H1 (cell line): Measurements from ENCODE around the gene CLEC2B. TPM values are rescaled to one million over a fixed set of nuclear protein-coding genes. Genes with fewer than 3 reads are reported as not detected.
A peak's percentile ranks its signal among the peaks of the same experiment; 100 is the strongest.

ENCODE experiments used
- CTCF ChIA-PET: fragments of 300-600 bp; sonication (Branson Sonifier 250); formaldehyde crosslinking; loops from one replicate; lab custom pipeline; 2021; ENCODE audit not compliant: partially characterized antibody; lab: Charles Lee
- POLR2A ChIA-PET: fragments of 300-600 bp; sonication (Branson Sonifier 250); formaldehyde crosslinking; loops from one replicate; lab custom pipeline; 2021; ENCODE audit warnings: inconsistent platforms; ENCODE audit not compliant: partially characterized antibody; lab: Charles Lee
- DNase-seq, 2 experiments: peaks; one replicate each; pipeline versions ENCODE4 v3.0.0 to v3.0.0-alpha.2; 2010 to 2022; ENCODE audit warnings: low spot score in 2 of 2, low read depth in 1 of 2, mixed read lengths in 1 of 2
- FAIRE-seq: peaks from 2 replicates; lab custom pipeline; 2011; peaks lifted over from hg19 to GRCh38; lab: Jason Lieb, UNC
- H2AFZ ChIP-seq: 2 replicates; pipeline ENCODE4 v1.8.1; 2012; ENCODE audit warnings: low read length, inconsistent platforms
- H2AK5ac ChIP-seq: 2 replicates; pipeline ENCODE4 v1.6.1; 2013; ENCODE audit warnings: low read depth, low read length
- H2BK120ac ChIP-seq: replicated peaks from 2 replicates; pipeline ENCODE3; 2013; ENCODE audit warnings: low read depth, low read length, inconsistent platforms
- H2BK12ac ChIP-seq: 2 replicates; pipeline ENCODE4 v1.6.1; 2013; ENCODE audit warnings: low read depth, low read length
- H2BK15ac ChIP-seq: 2 replicates; pipeline ENCODE4 v1.6.1; 2013; ENCODE audit warnings: low read length
- H2BK20ac ChIP-seq: 2 replicates; pipeline ENCODE4 v1.6.1; 2013; ENCODE audit warnings: low read length
- H2BK5ac ChIP-seq: 2 replicates; pipeline ENCODE4 v1.6.1; 2013; ENCODE audit warnings: low read depth, low read length
- H3K14ac ChIP-seq: 2 replicates; pipeline ENCODE4 v1.6.1; 2013; ENCODE audit warnings: inconsistent platforms; ENCODE audit not compliant: insufficient read length
- H3K18ac ChIP-seq: 2 replicates; pipeline ENCODE4 v1.6.1; 2013; ENCODE audit warnings: low read length; ENCODE audit errors: extremely low read depth
- H3K23ac ChIP-seq: 2 replicates; pipeline ENCODE4 v1.6.1; 2013; ENCODE audit warnings: inconsistent platforms; ENCODE audit not compliant: insufficient read length
- H3K23me2 ChIP-seq: 2 replicates; pipeline ENCODE4 v1.6.1; 2013; ENCODE audit warnings: low read depth, low read length
- H3K27ac ChIP-seq: 2 replicates; pipeline ENCODE4 v1.6.1; 2011; ENCODE audit warnings: low read depth, low read length, inconsistent platforms
- H3K27me3 ChIP-seq, 4 experiments: replicated peaks in 1 of 4; 1 replicate in 1 of 4; 2 replicates in 3 of 4; pipeline versions ENCODE4 v1.6.1 to v1.8.1; 2011 to 2013; ENCODE audit warnings: low read length in 3 of 4, mild to moderate bottlenecking in 3 of 4, inconsistent platforms in 2 of 4, mixed read lengths in 2 of 4, moderate library complexity in 1 of 4; ENCODE audit not compliant: control insufficient read depth in 3 of 4, insufficient read depth in 3 of 4; ENCODE audit errors: extremely low read depth in 1 of 4
- H3K36me3 ChIP-seq, 4 experiments: 2 replicates each; pipeline versions ENCODE4 v1.6.1 to v1.8.1; 2011 to 2013; ENCODE audit warnings: mild to moderate bottlenecking in 4 of 4, low read length in 3 of 4, moderate library complexity in 2 of 4, control low read depth in 1 of 4, inconsistent platforms in 1 of 4; ENCODE audit not compliant: insufficient read depth in 4 of 4, control insufficient read depth in 2 of 4
- H3K4ac ChIP-seq: replicated peaks from 2 replicates; pipeline ENCODE3; 2013; ENCODE audit warnings: low read length, low read depth, mixed read lengths, inconsistent platforms; ENCODE audit not compliant: insufficient read length
- H3K4me1 ChIP-seq, 4 experiments: replicated peaks in 1 of 4; 1 replicate in 1 of 4; 2 replicates in 3 of 4; pipeline versions ENCODE4 v1.6.1 to v1.8.1; 2011 to 2013; ENCODE audit warnings: low read length in 3 of 4, inconsistent platforms in 2 of 4, mixed read lengths in 1 of 4; ENCODE audit not compliant: insufficient read depth in 4 of 4, control insufficient read depth in 3 of 4
- H3K4me2 ChIP-seq, 2 experiments: 2 replicates each; pipeline versions ENCODE4 v1.6.1 to v1.8.1; 2011 to 2013; ENCODE audit warnings: low read depth in 2 of 2, low read length in 2 of 2, control low read depth in 1 of 2, inconsistent platforms in 1 of 2, mild to moderate bottlenecking in 1 of 2; ENCODE audit not compliant: insufficient read depth in 1 of 2
- H3K4me3 ChIP-seq, 4 experiments: fragments of 200-600, 300-600 bp in 1 of 4; sonication (generic), shearing (Covaris generic), sonication (Bioruptor Twin) in 1 of 4; 2 replicates each; pipeline versions ENCODE4 v1.5.1 to v1.8.1; 2011 to 2016; ENCODE audit warnings: low read length in 4 of 4, low read depth in 3 of 4, control low read depth in 2 of 4, inconsistent platforms in 2 of 4, mild to moderate bottlenecking in 2 of 4, mixed read lengths in 1 of 4, moderate library complexity in 1 of 4; ENCODE audit not compliant: insufficient read depth in 2 of 4; ENCODE audit errors: extremely low read depth in 1 of 4
- H3K56ac ChIP-seq: replicated peaks from 2 replicates; pipeline ENCODE3; 2013; ENCODE audit warnings: low read depth, mild to moderate bottlenecking, mixed read lengths, low read length, inconsistent platforms; ENCODE audit not compliant: insufficient read length
- H3K79me1 ChIP-seq: 2 replicates; pipeline ENCODE4 v1.6.1; 2013; ENCODE audit warnings: low read depth, low read length, control low read depth
- H3K79me2 ChIP-seq, 2 experiments: 2 replicates each; pipeline versions ENCODE4 v1.6.1 to v1.8.1; 2012 to 2013; ENCODE audit warnings: low read length in 2 of 2, mild to moderate bottlenecking in 2 of 2, inconsistent platforms in 1 of 2; ENCODE audit not compliant: insufficient read depth in 2 of 2, control insufficient read depth in 1 of 2
- H3K9ac ChIP-seq, 4 experiments: replicated peaks in 1 of 4; 1 replicate in 1 of 4; 2 replicates in 3 of 4; pipeline versions ENCODE4 v1.6.1 to v1.8.1; 2011 to 2013; ENCODE audit warnings: low read depth in 3 of 4, low read length in 3 of 4, control low read depth in 2 of 4, mild to moderate bottlenecking in 2 of 4, moderate library complexity in 2 of 4, inconsistent platforms in 1 of 4; ENCODE audit errors: extremely low read depth in 1 of 4
- H3K9me3 ChIP-seq, 2 experiments: 2 replicates each; pipeline versions ENCODE4 v1.6.1 to v1.8.1; 2012 to 2013; ENCODE audit warnings: mild to moderate bottlenecking in 2 of 2, moderate library complexity in 2 of 2, control low read depth in 1 of 2, inconsistent platforms in 1 of 2, low read depth in 1 of 2, low read length in 1 of 2, mixed read lengths in 1 of 2; ENCODE audit not compliant: insufficient read depth in 2 of 2
- H4K20me1 ChIP-seq, 2 experiments: replicated peaks in 1 of 2; 2 replicates each; pipeline versions ENCODE3 to v1.8.1; 2011 to 2013; ENCODE audit warnings: inconsistent platforms in 2 of 2, low read length in 2 of 2, mild to moderate bottlenecking in 1 of 2; ENCODE audit not compliant: insufficient read depth in 2 of 2, control insufficient read depth in 1 of 2
- H4K5ac ChIP-seq: 2 replicates; pipeline ENCODE4 v1.6.1; 2013; ENCODE audit warnings: low read length, low read depth, mixed read lengths, inconsistent platforms; ENCODE audit not compliant: insufficient read length
- H4K8ac ChIP-seq: 2 replicates; pipeline ENCODE4 v1.8.0; 2013; ENCODE audit warnings: mild to moderate bottlenecking, moderate library complexity, low read length, inconsistent platforms; ENCODE audit not compliant: insufficient read depth; ENCODE audit errors: extremely low read depth
- H4K91ac ChIP-seq: replicated peaks from 2 replicates; pipeline ENCODE3; 2013; ENCODE audit warnings: low read length, mixed read lengths, inconsistent platforms; ENCODE audit not compliant: insufficient read length
- CEBPB ChIP-seq: IDR thresholded peaks from 2 replicates; pipeline ENCODE4 v1.6.1; 2012; ENCODE audit warnings: low read depth, low read length
- PHF8 ChIP-seq: fragments of 200-600 bp; sonication (generic); conservative IDR thresholded peaks from 2 replicates; pipeline ENCODE4 v1.7.1; 2012; ENCODE audit warnings: low read depth, mild to moderate bottlenecking, inconsistent platforms, low read length, moderate library complexity
- WGBS, 2 experiments: shearing (Covaris generic) in 1 of 2; methylation state at CpG; one replicate each; pipeline versions ENCODE4 v1.1.6 to v1.1.7; 2013 to 2015; ENCODE audit warnings: low lambda C conversion rate in 2 of 2, mixed read lengths in 2 of 2, inconsistent platforms in 1 of 2, low coverage in 1 of 2, missing lambda C conversion rate in 1 of 2; ENCODE audit not compliant: insufficient replicate concordance in 2 of 2, insufficient coverage in 1 of 2, insufficient read length in 1 of 2; ENCODE audit errors: extremely low coverage in 1 of 2, missing lambda C conversion rate in 1 of 2; 5-methylcytosine and 5-hydroxymethylcytosine counted together
- polyA plus RNA-seq, 7 experiments: library from polyadenylated mRNA; depleted of rRNA in 3 of 7; stranded (reverse) in 5 of 7; unstranded in 2 of 7; fragments of >200 nt in 5 of 7; fragments of 200-250 nt in 2 of 7; gene quantifications; 1 replicate in 5 of 7; 2 replicates in 1 of 7; 4 replicates in 1 of 7; pipeline versions ENCODE4 v1.2.1 to v1.2.3, GENCODE V29; 2011 to 2013; ENCODE audit warnings: missing spikeins in 2 of 7, mixed read lengths in 2 of 7
- total RNA-seq: library from RNA; stranded (reverse); fragmentation: NEBNext Ultra II Directional; extraction: Animal tissue kit (Norgen Biotek cat#: 25700); gene quantifications from 2 replicates; pipeline ENCODE4 v1.2.1, GENCODE V29; 2021

Gene CLEC2B
- total and polyA plus RNA-seq, 2 of the 8 experiments (the other 6 are each of a cell fraction or from before 2014, with no cell fraction given): not detected

DNA sequence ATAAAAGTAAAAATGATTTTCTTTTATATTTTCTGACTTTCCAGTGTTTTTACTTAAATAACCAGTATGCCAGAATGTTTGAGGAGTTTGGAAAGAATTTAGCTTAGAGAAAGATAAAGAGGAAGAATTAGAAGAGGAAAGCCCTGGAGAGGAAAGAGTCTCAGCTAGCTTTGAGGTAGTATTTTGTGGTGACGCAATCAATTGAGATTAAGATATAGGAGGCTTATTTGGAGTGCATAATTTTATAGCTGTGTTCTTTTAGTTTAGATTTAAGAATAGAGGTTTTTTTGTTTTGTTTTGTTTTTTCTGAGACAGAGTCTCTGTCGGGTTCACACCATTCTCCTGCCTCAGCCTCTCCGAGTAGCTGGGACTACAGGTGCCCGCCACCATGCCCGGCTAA is 18.1 kb downstream of the CLEC2B start:
- Histone ChIP-seq H3K79me2 (no peaks in the 10 kb centered on the region), H3K9me3 (no peaks in the 10 kb centered on the region), H2BK12ac (no peak overlapping the region), H3K4me1 (no peaks in the 10 kb centered on the region), H2BK20ac (no peak overlapping the region), H3K27me3 (no peaks in the 10 kb centered on the region), H2AFZ (no peak overlapping the region), H2BK120ac (no peak overlapping the region), H3K14ac (no peak overlapping the region), H3K56ac (no peak overlapping the region), H4K8ac (no peak overlapping the region), H4K5ac (no peak overlapping the region), H4K20me1 (no peaks in the 10 kb centered on the region), H3K23ac (no peak overlapping the region), H3K23me2 (no peaks in the 10 kb centered on the region), H3K4me2 (no peak overlapping the region), H3K18ac (no peak overlapping the region), H3K79me1 (no peaks in the 10 kb centered on the region), H3K4me3 (no peak overlapping the region), H4K91ac (no peak overlapping the region), H3K36me3 (no peaks in the 10 kb centered on the region), H3K27ac (no peak overlapping the region), H2AK5ac (no peak overlapping the region), H3K9ac (no peak overlapping the region), H2BK15ac (no peak overlapping the region), H3K4ac (no peak overlapping the region), H2BK5ac (no peak overlapping the region)
- ChIA-PET POLR2A (no interaction called here), CTCF (interaction anchor here (0.6 to 1.5 kb wide), 3 partner anchors 20 to 106 kb away, joined by 3 to 4 read pairs (median 3); no protein-coding TSS in a partner anchor)
- 97% methylated on average over 5 of the region's 5 CpGs; no CpG with 5 or more reads in 1 of the 2 experiments for WGBS, 2 experiments
- TF ChIP-seq PHF8: no peak
- peak; percentile 40; the same call in 1 of the 2 replicates for TF ChIP-seq CEBPB
- no peak for FAIRE-seq
- no peak for DNase-seq
